Stromal cell of bone marrow (primary cell): ENCODE results near the gene EEFSEC.

Source experiments
- DNase-seq: peaks from one replicate; pipeline ENCODE4 v3.0.0-alpha.2; 2012; ENCODE audit warnings: low read depth

The EEFSEC gene, protein sequence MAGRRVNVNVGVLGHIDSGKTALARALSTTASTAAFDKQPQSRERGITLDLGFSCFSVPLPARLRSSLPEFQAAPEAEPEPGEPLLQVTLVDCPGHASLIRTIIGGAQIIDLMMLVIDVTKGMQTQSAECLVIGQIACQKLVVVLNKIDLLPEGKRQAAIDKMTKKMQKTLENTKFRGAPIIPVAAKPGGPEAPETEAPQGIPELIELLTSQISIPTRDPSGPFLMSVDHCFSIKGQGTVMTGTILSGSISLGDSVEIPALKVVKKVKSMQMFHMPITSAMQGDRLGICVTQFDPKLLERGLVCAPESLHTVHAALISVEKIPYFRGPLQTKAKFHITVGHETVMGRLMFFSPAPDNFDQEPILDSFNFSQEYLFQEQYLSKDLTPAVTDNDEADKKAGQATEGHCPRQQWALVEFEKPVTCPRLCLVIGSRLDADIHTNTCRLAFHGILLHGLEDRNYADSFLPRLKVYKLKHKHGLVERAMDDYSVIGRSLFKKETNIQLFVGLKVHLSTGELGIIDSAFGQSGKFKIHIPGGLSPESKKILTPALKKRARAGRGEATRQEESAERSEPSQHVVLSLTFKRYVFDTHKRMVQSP

DNA sequence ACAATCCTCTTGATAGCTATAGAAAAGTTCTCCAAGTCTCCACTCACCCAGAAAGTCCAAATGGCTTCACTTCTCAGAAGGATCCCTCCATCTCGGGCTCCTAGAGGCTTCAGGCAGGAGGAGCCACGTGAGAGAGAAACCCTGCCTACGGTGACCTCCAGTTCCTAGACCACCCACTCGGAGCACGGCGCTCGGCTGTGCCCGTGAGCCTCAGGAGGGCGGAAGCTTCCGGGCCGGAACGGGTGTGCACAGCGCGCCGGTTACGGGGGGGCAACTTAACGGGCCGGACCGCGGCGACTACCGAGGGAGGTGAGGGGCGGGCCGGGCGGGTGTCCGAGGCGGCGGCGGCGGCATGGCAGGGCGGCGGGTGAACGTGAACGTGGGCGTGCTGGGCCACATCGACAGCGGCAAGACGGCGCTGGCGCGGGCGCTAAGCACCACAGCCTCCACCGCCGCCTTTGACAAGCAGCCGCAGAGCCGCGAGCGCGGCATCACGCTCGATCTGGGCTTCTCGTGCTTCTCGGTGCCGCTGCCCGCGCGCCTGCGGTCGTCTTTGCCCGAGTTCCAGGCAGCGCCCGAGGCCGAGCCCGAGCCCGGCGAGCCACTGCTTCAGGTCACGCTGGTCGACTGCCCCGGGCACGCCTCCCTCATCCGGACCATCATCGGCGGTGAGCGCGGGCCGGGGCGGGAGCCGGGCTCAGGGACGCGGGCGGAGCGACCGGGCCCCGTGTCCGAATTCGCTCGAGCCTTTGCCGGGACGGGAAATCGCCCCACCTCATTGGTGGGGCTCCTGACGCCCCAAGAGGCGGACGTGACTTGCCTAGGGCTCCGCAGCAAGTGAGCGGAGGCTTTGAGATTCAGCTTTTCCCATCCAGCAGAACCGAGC lies at the start of gene EEFSEC:
TSS of gene EEFSEC (plus strand) at position 326 of the 886 bp plus-strand sequence. CDS start at position 353, 27 bp downstream.
- DNase-seq: peak; percentile 61

DNA sequence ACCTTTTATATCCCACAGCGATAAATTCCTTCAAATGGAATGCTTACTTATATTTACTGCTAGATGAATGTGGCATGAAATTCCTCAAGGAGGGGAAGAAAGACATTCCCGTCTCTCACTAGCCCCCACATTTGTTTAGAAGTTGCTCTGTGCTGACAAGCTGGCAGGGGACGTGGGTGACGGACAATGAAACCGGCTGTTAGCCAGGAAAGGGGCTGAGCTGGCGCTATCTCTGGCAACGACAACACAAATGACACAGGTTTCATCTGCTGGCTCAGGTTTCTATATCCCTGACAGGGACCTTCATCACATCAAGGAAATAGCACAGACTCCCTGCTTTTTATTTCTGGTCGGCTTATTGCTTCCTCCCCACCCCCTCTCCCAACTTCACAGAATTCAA lies 45.4 kb upstream of the EEFSEC start:
- no peak for DNase-seq

DNA sequence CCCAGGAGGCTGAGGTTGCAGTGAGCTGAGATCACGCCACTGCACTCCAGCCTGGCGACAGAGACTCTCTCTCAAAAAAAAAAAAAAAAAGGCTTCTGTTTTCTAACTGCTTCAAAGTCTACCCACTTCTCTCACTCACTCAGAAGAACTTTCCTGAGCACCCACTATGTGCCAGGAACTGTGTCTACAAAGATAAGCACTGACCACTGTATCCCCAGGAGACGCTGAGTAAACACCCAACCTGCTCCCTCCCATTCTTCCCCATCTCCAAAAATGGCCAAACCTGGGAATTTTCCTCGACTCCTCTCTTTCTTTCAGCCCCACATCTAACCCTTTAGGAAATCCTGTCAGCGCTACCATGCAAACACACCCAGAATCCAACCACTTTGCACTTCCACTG lies 42.1 kb upstream of the EEFSEC start:
- no peak for DNase-seq

DNA sequence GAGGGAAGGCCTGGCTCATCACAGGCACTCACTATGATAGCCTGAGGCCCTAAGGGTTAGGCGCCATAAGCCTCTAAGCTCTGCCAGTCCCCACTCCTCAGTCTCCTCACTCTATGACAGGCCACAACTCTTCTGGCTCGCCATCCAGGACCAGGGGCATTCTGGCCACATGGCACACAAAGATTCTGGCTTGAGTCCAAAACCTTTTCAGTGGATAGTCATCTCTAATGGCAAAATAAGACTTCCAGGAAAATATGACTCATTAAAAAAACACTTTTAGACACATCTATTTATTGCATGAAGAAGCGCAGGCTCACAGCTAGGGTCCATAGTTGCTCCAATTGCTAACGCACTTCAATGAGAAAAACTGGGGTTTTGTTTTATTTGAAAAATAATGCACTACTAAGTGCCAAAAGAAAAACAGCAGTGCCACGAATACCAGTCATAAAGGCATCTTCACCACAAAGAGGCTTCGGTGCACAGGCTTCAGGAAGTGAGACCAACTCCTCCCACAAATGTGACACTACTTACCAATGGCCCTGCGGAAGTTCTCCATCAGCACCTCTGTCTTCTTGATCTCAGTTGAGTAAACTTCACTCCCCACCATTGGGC lies 40.8 kb upstream of the EEFSEC start:
- DNase-seq: peak; percentile 82

DNA sequence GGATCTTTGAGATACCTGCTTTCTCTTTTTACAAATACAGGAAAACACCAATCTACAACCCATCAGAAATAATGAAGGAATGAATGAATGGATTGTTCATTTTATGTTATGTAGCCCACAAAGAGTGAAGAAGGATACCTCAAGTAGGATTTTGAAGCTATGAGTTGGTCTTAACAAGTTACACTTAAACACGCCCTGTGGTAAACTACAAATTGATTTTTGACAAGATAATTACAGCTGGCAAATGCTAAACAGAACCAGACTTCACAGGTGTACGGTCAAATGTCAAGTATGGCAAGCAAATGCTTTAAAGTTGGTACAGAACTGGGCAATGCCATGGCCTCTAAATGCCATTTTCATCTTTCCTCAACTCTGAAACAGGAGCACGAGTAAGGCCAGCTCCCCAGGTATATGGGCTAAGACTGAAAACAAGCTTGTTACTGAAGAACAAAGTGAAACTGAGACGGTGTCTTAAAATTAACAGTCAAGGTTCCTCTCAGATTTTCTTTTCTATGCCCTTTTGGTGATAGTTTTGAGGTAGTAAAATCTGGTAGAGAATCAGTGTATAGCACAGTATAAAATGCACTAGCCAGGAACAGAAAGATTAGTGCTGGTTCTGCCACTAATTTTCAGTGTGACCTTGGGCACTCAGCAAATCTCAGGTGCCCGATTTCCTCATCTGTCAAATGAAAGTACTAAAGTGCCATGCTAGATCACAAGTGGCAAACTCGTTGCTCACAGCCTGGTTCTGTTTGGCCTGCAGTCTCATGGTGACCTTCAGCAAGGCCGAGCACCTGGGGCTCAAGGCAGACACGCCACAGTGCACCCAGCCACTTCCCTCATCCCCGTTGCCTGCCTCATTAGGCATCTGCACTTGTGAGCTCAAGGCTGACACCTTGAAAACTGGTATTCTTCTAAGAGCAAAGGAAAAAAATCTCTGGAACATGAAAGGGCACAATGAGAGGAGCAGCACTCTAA lies 39.2 kb upstream of the EEFSEC start:
- DNase-seq: no peak

DNA sequence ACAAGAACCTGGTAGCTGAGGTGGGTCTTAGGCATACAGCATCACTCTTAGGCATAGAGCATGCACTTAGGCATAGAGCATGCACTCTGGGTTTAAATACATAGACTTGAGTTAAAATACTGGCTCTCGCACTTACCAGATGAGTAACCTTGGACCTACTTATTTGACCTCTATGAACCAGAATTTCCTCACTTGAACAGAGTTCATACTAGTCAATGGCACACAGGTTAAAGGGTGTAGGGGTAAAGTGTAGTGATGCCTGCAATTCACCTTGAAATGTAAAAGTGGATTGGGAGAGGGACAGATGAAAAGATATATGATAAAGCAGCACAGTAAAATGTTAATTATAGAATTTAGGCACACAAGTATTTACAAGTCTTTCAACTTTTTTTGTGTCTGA lies 31.3 kb upstream of the EEFSEC start:
- no peak for DNase-seq

DNA sequence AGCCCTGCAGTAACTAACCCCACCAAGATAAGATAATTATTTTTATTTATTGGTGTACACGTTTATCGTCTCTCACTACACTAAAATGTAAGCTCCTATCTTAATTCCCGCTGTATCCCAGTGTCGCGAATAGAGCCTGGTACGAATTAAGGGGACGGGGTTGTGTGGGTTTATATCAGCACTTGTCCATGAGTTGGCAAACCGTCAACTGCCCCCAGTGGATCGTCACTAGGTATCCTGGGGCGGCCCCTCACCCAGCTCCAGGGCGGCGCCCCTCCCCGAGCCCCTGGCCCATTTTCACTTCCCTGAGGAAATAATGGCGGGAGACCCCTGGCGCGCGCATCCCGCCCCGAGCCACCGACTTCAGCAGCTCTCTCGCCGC lies 30.1 kb upstream of the EEFSEC start:
- DNase-seq: no peak

DNA sequence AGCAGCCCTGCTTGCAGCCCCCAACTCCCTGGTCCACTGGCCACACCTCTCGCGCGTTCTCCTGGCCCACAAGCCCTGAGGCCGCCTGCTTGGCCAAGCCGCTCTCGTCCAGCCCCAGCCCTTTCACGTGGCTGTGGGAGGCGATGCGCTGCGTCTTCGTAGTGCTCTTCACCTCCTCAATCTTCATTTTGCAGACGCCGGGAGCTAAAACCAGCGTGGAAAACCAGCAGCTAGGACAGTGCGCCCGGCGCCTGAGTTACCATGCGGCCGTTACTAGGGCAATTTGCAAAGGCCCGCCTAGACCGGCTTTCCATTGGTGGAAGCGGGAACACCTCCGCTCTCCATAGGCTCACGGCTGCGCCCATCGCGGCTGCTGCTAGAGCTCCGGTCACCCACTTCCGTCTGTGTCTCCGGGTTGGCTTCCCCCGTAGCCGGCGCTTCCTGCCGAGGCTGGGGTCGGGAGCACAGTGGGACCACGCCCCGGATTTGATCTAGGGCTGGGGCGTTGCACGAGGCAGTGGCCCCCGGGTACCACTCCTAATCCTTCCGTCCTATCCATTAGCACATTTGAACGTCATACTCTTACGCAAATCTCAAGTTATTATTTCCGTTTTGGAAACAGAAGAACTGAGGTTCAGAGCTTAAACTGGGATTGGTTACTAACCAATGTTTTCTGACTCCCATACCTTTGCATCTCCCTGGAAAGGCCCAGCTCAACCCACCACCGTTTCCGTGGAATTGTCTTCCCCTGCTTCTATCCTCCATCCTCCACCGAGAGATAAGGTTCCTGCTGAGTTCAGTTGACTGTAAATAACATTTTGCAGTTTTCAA lies 29.5 kb upstream of the EEFSEC start, which contains the start of gene RUVBL1:
TSS of gene RUVBL1 (minus strand) at position 275 of the 831 bp plus-strand sequence. CDS start at position 187, 88 bp downstream.
- peak; percentile 97 for DNase-seq

DNA sequence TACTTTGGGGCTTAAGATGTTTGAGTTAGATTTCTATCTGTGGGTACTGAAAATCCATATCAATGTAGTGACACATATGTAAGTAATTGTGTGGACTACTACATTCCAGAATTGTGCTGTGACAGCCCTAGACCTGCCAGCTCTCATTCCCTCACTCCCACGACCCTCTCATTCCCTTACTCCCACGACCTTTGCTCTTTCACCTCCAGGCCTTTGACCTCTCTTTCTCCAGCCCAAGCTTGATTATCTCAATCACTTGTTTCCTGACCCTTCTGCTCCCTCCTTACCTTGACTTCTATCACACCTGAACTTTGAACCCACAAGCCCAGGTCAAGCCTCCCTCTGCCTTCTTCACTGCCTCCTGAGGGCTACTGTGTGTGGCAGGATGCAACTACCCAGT lies 26.0 kb upstream of the EEFSEC start:
- no peak for DNase-seq

DNA sequence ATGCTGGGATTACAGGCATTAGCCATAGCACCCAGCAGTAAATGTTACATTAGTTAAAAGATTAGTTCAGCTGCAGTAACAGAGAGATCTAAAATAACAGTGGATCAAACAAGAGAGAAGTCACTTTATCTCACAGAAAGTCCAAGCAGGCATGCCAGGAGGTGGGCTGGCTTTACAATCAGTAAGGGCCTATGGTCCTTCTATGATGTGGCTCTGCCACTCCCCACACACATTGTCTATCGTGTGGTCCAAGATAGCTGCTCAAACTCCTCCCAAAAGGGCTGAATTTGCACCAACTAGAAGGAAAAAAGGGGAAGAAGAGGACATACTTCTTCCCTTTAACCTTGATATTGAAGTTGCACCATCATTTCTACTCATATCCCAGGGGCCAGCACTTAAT lies 25.0 kb upstream of the EEFSEC start:
- DNase-seq: no peak

DNA sequence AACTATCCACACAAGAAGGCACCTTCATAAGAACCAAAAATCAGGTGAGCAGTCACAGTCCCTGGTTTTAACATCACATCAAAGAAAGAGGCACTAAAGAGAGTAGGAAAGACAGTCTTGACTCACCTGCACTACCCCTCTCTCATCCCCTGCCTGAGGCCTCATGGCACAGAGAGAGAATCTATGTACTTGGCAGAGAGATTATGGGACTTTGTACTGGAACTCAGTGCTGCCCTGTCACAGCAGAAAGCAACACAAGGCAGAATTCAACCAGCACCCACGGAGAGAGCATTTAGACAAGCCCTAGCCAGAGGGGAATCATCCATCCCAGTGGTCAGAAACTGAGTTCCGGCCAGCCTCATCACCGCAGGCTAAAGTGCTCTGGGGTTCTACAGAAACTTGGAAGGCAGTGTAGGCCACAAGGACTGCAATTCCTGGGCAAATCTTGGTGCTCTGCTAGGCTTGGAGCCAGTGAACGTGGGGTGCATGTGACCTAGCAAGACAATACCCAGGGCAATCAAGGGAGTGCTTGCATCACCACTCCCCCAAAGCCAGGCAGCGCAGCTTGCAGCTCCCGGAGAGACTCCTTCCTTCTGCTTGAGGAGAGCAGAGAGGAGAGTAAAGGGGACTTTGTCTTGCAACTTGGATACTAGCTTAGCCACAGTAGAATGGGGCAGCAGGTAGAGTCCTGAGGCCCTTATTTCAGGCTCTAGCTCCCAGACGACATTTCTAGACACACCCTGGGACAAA lies 21.2 kb upstream of the EEFSEC start:
- no peak for DNase-seq

DNA sequence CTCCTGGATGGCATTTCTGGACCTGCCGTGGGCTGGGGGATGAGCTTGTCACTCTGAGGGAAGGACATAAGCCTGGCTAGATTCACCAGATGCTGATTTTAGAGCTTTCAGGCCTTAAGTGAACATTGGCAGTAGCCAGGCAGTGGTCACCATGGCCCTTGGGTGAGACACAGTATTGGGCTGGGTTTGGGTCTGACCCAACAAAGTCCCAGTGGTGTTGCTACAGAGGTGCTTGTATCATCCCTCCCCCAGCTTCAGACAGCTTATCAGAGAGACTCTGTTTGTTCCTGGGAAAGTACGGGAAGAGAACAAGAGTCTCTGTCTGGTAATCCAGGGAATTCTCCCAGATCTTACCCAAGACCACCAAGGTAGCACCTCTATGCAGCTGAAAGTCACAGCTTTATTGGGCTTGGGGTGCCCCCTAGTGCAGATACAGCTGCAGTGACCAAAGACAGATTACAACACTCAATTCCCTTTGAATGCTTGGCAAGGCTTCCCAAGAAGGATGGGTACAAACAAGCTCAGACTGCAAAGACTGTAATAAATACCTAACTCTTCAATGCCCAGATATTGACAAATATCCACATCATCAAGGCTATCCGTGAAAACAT lies 19.9 kb upstream of the EEFSEC start:
- DNase-seq: peak; percentile 24

DNA sequence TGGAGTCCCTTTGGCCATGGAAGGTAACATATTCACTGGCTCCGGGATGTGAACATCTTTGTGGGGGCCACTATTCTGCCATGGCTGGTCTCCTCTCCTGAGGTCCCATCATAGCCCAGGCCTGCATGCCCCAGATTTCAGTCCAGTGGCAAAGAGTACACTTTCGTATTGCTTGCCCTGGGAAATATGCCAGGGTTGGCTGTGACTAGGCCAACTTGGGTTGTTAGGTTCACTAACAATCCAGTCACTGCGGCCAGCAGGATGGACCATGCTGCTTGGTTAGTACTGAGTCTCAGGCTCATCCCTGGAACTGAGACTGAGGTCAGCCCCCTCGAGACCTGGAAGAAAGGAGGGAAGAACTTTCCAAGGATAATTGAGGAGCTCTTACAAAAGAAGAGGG lies 9.8 kb upstream of the EEFSEC start:
- no peak for DNase-seq

DNA sequence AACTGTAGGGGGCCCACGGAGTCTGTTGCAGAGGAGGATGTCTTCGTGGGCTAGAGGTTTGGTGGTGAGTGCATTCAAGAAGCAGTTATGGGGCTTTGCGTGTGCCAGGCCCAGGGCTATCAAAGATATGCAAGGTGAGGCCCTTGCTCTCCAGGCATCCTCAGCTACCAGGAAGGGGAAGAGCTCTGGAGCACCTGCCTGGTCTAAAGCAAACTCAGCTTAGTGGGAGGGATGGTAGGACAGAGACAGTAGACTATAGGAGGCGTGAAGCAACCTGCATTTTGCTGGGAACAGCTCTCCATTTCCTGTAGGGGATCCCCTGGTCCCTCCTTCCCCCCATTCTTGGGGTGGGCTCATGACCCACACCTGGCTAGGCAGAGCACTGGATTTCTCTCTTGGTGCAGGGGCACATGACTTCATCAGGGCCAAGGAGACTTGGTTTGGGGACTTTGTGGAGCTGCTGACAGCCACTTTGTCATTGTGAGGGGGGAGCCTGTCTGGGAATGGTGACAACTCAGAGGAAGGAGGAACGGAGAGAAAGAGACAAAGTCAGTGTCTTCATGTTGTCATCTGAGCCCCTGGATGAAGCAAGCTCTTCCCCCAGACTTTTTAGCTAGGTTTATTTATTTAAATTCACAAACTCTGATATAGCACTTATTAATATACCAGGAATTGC lies 8.6 kb upstream of the EEFSEC start:
- DNase-seq: no peak

DNA sequence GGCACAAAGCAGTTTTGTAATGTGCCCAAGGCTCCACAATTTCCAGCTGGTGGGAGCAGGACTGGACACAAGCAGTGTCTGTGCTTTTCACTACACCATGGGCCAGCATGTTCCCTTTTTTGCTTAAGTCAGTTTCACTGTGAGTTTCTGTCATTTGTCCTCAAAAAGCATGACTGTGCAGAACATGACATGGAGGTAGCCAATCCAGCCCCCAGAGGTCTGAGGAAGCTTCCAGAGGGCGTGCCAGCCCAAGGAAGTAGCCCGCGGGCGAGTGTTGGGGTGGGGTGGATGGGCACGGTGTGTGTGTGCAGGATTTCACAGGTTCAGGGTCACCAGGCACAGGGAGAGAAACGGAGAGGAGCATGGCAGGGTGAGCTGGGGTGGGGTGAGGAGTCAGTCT lies 8.0 kb upstream of the EEFSEC start:
- DNase-seq: no peak

DNA sequence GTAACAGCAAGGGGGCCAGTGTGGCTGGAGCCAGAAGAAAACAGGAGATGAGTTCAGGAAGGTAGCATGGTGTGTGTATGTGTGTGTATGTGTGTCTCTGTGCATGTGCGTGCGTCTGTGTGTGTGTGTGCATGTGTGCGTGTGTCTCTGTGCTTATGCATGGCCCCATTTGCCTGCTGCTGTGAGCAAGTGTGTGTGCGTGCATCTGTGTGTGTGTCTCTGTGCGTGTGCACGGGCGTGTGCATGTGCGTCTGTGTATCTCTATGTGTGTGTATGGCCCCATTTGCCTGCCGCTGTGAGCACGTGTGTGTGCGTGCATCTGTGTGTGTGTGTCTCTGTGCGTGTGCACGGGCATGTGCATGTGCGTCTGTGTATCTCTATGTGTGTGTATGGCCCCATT lies 7.1 kb upstream of the EEFSEC start:
- DNase-seq: no peak

DNA sequence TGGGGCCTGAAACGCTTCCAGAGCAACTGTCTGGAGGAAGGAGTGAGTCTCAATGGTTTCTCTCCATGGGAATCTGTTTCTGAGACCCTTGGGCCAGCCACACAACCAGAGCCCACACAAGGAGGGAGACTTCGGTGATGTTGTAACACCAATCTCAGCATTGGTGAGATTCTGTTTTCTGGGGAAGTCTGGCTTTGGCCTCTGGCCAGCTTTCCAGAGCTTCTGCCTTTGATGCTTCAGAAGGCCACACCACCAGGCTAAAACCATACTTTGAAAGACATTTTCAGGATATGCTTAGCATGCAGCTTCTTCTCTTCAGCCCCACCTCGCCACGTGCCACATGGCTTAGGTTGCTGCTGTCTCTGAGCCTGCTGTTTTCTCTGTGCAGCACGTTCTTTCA lies 3.6 kb upstream of the EEFSEC start:
- no peak for DNase-seq

DNA sequence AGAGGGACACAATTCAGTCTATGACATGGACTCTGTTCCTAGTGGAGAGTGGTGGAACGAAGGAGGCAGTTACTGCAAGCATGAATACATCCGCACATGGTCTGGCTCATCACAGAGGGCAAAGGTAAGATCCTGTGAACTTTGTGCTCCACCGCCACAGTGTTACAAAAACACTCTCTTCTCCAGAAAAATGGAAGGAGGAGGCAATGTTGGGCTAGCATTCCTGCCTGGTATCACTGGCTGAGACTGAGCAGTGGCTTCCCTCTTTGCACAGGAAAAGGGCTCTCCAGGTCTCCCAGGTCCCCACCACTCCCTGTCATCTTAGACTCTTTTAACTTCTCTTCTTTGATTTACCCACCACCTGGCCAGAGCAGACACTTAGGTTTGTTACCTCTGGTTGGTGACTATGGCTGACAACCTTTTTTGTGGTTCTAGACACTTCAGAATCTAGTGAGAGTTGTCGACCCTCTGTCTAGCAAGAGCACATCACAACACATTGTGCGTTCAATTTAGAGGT lies 1.5 kb upstream of the EEFSEC start:
- DNase-seq: no peak
